ENCODE results near the gene CST11. TPM values are rescaled to one million over a fixed set of nuclear protein-coding genes. Genes with fewer than 3 reads are reported as not detected.

CST11 gene
- total and polyA plus RNA-seq, 2 donors (not counting 3 experiments of a cell fraction or from before 2014, with no cell fraction given), result not detected

GRCh38 chr20:23409800-23410199, 42.9 kb downstream of the CST11 start:
- DNase-seq (ENCODE audit: low read depth, low spot score) (no peak), FAIRE-seq (no peak)
- Histone ChIP-seq H3K36me3 (ENCODE audit: control insufficient read depth in 2 of 2, extremely low read depth in 1 of 2, insufficient read depth in 2 of 2, low read length in 2 of 2) (no peaks in the 10 kb centered on the region), H3K9ac (replicated peaks; ENCODE audit: extremely low read depth, insufficient read depth, low read length) (no peak overlapping the region), H4K20me1 (replicated peaks; ENCODE audit: control insufficient read depth, extremely low read depth, insufficient read depth, low read length) (peaks cover 6% of the 10 kb centered on the region), H3K9me3 (replicated peaks; ENCODE audit: control insufficient read depth, insufficient read depth, low read length) (no peaks in the 10 kb centered on the region), H3K27ac (ENCODE audit: insufficient read depth, low read depth, low read length) (no peak overlapping the region), H3K4me1 (ENCODE audit: control insufficient read depth, extremely low read depth, insufficient read depth, low read length) (no peaks in the 10 kb centered on the region), H2AFZ (ENCODE audit: low read depth, low read length) (no peak overlapping the region), H3K27me3 (ENCODE audit: control insufficient read depth in 2 of 2, insufficient read depth in 2 of 2, low read length in 2 of 2) (no peaks in the 10 kb centered on the region), H3K79me2 (ENCODE audit: control insufficient read depth, insufficient read depth, low read length) (peaks cover 89% of the 10 kb centered on the region), H3K4me2 (ENCODE audit: insufficient read depth, low read length) (no peak overlapping the region), H3K9me1 (replicated peaks; ENCODE audit: control insufficient read depth, extremely low read depth, insufficient read depth, low read length) (no peaks in the 10 kb centered on the region), H3K4me3 (replicated peaks in 1 of 3; ENCODE audit: insufficient read depth in 1 of 3, low read depth in 1 of 3, low read length in 3 of 3) (no peak overlapping the region)
- TF ChIP-seq POLR2AphosphoS5 (IDR thresholded peaks at IDR 0.05; ENCODE audit: insufficient read depth, low read depth, low read length), result no peak
- TF ChIP-seq POLR2A (IDR thresholded peaks at IDR 0.05; ENCODE audit: low read depth, low read length), result no peak
- no peak for TF ChIP-seq EZH2 (IDR thresholded peaks at IDR 0.05; ENCODE audit: borderline replicate concordance, low read depth, low read length, severe bottlenecking)
- no peak for TF ChIP-seq MAX (IDR thresholded peaks at IDR 0.05; ENCODE audit: insufficient read depth, insufficient read length)
- no peak for TF ChIP-seq JUN (IDR thresholded peaks at IDR 0.05; ENCODE audit: borderline replicate concordance, insufficient read depth, insufficient read length, low read depth)
- TF ChIP-seq GATA2 (IDR thresholded peaks at IDR 0.05; ENCODE audit: insufficient read depth, insufficient read length, low read depth, low read length), result no peak
- TF ChIP-seq CTCF (IDR thresholded peaks at IDR 0.05; ENCODE audit: extremely low read depth in 1 of 2, insufficient read depth in 1 of 2, low read depth in 1 of 2, low read length in 2 of 2), result no peak
- TF ChIP-seq MYC (IDR thresholded peaks at IDR 0.05; ENCODE audit: low read depth, low read length), result no peak
- no peak for TF ChIP-seq FOS (IDR thresholded peaks at IDR 0.05; ENCODE audit: borderline replicate concordance, insufficient read depth, low read length)
- ChIA-PET POLR2A (no interaction called here), CTCF (no interaction called here)
- intact Hi-C loops (cut with micrococcal nuclease), result no loop called here
- dilution Hi-C loops (cut with MboI; ENCODE audit: extremely low pct_ligation_motif_present, low sequenced_read_pairs), result no loop called here
- no TSS peak for BruUV-seq (replicated peaks)
